GDM1 (cell line): ENCODE data around the gene KRT81.
"Not testable (repeated sequence)": the region's sequence is repeated elsewhere in the genome, so short reads cannot be mapped to it uniquely, and the experiment has no call there.

Experiments used
- DNase-seq: peaks from one replicate; lab custom pipeline; 2025; lab: John Stamatoyannopoulos, UW

Gene KRT81

GRCh38 chr12:52274521-52275120 lies 16.7 kb downstream of the KRT81 start, which contains the start of gene KRT86:
KRT86 (plus strand) TSS chr12:52274645; CDS start chr12:52301917, 27,272 bp downstream.
- no peak for DNase-seq

- DNase-seq = no peak
Measured at GRCh38 chr12:52271158-52271557, 20.2 kb downstream of the KRT81 start.

- no peak for DNase-seq
Measured at GRCh38 chr12:52270541-52271070, 20.7 kb downstream of the KRT81 start.

DNA sequence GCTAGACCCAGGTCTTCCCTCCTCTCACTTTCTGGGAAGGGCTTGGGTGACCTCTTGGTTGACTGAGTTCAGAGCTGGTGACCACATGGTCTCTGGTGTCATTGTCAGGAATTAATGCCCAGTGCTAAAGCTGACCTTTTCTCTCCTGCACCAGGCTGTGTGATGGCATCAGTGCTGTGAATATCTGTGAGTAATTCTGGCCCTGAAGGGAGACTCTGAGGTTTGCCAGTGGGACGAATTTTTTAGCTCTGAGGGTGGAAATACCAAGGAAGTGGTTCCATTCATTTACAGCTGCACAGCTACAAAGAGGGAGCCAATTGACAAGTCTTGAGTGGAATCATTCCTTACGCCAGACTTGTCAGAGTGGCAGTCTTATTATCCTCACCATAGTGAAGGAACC lies 23.1 kb downstream of the KRT81 start:
- DNase-seq = no peak

- no peak for DNase-seq
Measured at GRCh38 chr12:52267699-52268098, 23.6 kb downstream of the KRT81 start.

DNA sequence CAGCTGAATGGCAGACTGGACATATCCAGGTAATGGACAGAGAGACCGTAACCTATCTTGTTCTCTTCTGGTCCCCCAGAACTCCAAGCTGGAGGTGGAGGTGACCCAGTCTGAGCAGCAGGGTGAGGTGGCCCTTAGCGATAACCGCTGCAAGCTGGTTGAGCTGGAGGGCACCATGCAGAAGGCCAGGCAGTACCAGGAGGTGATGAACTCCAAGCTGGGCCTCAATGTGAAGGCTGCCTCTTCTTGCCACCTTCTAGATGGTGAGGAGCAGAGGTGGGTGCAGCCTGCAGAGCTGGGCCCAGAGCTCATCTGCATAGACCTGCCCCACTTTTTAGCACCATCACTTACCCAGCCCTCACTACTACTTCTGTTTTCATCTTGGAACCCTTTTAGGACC lies 24.1 kb downstream of the KRT81 start:
- no peak for DNase-seq

DNA sequence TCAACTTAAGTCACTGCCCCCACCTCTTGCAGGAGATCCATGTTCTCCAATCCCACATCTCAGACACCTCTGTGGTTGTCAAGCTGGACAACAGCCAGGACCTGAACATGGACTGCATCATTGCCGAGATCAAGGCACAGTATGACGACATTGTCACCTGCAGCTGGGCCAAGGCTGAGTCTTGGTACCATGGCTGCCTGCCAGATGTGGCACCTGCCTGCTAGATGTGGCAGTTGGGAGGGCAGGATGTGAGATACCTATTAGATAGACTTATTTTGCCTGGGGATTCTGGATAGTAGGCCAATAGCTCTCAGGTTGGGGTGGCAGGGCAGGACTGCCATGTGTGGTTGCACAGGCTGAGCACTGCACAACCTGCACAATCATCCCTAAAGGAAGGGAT lies 24.8 kb downstream of the KRT81 start:
- no peak for DNase-seq

GRCh38 chr12:52264435-52264825 lies 26.9 kb downstream of the KRT81 start:
- no peak for DNase-seq

GRCh38 chr12:52263761-52264434 lies 27.4 kb downstream of the KRT81 start:
- no peak for DNase-seq

GRCh38 chr12:52262286-52262685 lies 29.0 kb downstream of the KRT81 start:
- DNase-seq = no peak

- DNase-seq = no peak
Measured at GRCh38 chr12:52261208-52261484, 30.2 kb downstream of the KRT81 start.

- peak; percentile 76 for DNase-seq
Measured at GRCh38 chr12:52260361-52261207, 30.8 kb downstream of the KRT81 start.

- peak; percentile 44 for DNase-seq
Measured at GRCh38 chr12:52259657-52260243, 31.6 kb downstream of the KRT81 start.

- no peak for DNase-seq
Measured at GRCh38 chr12:52258335-52258901, 32.9 kb downstream of the KRT81 start.

- not testable (repeated sequence) for DNase-seq
Measured at GRCh38 chr12:52257922-52258321, 33.4 kb downstream of the KRT81 start.

- DNase-seq = no peak
Measured at GRCh38 chr12:52257074-52257551, 34.2 kb downstream of the KRT81 start.

- no peak for DNase-seq
Measured at GRCh38 chr12:52256584-52256935, 34.8 kb downstream of the KRT81 start.

GRCh38 chr12:52255926-52256583 lies 35.3 kb downstream of the KRT81 start:
- DNase-seq = no peak

GRCh38 chr12:52254965-52255751 lies 36.2 kb downstream of the KRT81 start:
- DNase-seq = no peak

- DNase-seq = no peak
Measured at GRCh38 chr12:52254180-52254964, 37.0 kb downstream of the KRT81 start.
